HG03066 (cell line): ENCODE data around the gene GRID1.
"Not testable (repeated sequence)": the region's sequence is repeated elsewhere in the genome, so short reads cannot be mapped to it uniquely, and the experiment has no call there.

Experiments used
- ATAC-seq: cut with Tn5 transposase; IDR thresholded peaks from one replicate; pipeline ENCODE4 v1.9.1; 2021; ENCODE audit warnings: low read depth; ENCODE audit not compliant: unreplicated experiment

The GRID1 gene

DNA sequence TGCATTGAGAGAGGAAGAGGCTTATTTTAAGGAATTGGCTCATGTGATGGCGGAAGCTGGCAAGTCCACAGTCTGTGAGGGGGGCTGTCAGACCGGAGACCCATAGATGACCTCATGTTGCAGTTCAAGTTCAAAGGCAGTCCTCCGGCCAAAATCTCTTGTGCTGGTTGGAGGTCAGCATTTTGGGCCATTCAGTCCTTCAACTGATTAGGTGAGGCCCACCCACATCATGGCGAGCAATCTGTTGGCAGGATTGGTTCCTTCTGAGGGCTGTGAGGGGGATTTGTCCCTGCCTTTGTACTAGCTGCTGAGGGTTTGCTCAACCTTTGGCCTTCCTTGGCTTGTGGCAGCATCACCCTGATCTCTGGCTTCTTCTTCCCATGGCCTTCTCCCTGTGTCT lies 290.1 kb downstream of the GRID1 start:
- not testable (repeated sequence) for ATAC-seq

GRCh38 chr10:86075512-86075911 lies 291.1 kb downstream of the GRID1 start:
- no peak for ATAC-seq

DNA sequence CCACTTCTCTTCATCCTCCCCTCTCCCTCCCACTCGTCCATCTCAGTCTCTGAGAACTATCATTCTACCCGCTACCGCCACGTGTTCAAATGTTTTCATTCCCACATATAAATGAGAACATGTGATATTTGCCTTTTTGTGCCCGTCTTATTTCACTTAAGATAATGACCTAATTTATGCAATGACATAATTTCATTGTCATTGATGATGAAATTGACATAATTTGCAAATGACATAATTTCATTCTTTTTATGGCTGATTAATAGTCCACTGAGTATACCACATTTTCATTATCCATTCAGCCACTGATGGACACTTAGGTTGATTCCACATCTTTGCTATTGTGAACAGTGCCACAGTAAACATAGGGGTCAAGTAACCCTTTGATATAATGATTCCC lies 292.3 kb downstream of the GRID1 start:
- ATAC-seq = no peak

DNA sequence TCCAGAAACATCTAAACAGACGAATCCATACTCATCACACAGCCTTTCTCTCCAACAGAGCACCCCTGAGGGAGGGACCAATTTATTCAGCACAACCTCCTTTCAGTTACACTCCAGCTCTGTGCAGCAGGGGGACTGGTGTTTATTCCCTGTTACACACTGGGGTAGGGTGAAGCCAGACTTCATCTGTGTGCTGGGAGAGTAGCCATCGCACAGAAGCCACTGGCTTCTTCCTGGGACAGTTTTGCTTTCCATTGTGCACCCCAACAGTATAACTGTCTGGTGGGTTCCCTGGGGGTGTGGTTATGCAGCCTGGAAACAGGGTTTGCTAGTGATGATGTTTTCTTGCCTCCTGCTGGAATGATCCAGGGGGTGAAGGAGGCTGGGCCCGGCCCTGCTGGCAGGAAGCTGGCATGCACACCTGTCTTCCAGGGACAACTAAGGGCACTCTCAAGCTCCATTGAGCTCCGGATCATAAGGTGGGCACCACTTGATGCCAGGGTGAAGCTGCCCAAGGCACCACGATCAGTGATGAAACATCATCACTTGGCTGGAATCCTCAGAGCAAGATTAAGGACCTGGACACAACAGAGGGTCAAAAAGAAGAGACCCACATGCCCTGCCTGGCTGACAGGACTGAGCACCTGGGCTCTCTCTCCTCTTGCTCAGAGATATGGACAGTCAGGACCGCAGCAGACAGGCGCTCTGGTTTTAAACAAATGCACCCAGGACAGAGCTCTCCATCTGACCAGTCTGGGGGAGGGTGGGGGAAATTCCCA lies 293.2 kb downstream of the GRID1 start:
- ATAC-seq = no peak

DNA sequence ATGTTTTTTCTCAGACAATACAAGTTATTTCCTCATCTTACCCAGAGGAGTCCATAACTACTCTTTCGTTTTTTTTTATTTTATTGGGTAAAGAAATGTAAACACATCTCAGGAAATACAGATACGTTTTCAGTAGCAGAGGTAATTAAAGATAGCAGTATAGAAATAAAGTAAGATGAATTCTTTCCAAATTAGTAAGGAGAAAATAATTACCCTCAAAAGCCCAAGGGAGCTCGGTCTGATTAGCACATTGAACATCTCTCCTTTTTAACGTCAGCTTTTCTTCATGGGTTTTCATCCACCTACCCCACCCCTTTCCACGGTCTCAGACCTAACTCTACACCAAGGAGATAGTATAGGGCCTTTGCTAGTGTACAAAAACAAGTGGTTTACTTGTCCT lies 294.2 kb downstream of the GRID1 start:
- ATAC-seq = no peak

GRCh38 chr10:86071758-86072157 lies 294.8 kb downstream of the GRID1 start:
- no peak for ATAC-seq

DNA sequence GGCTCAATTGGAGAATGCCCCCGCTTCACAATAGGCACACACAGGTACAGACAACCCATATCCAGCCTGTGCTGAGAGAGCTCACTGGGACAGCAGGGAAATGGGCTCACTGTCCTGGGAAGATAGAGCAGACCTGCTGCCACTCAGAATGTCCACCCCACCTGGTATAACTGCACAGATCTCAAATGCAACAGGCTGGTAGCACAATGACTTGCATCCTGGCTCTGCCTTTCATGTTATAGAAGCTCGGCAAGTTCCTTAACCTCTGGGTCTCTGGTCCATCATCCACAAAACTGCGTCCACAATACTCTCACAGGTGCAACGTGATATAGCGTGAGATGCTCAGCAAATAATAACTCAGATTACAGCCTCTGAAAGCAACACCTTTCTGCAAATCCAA lies 295.4 kb downstream of the GRID1 start:
- ATAC-seq = no peak

DNA sequence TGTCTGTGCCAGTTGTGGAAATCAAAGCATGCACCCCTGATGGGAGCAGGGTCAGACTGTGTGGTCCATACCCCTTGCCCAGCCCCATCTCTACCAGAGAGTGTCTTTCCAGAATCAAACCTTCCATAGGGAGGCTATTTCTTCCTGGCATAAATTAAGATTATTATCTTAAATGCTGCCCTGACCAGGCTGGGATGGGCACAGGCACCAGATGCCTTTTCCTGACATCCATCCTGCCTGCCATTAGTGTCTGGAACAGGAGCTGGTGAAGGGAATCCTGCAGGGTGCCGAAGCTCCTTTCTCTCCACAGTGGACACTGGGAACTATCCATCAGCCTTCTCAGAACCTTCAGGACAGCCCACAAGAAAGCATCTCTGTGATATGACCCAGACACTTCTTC lies 296.3 kb downstream of the GRID1 start:
- ATAC-seq = no peak

DNA sequence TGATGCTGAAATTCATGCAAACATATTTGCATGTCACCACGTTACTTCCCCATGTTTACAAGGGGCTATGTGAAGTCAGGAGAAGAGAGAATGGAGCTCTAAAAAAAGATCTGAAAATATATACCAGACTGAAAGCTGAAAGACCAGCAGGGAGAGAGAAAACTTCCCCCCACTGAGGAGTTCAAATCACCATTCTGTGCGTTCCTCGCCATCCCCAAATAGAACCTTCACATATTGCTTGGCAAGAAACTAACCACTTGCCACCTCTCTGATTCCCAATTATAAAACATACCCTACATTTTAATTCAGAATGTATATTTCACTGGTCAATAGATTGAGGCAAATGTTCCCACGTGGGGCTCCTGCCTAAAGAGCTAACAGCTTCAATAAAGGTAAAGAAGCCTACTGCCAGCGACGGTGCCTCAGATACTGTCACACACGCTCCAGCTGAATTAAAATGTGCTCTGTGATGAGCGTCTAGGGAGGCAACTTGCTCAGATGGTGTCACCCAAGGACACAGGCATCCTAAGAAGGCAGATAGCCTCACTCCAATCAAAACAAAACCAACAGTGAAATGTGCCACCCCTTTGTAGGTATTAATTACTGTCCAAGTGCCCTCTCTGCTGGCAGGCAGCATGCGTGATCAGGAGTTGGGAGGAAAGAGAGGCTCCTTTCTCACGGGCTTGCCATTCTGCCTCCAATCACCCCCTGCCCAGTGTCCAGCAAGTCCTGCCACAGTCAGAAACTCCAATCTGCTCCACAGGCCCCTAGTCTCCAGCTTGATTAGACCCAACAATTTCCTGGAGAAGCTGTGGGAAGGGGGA lies 298.2 kb downstream of the GRID1 start:
- ATAC-seq = no peak

- no peak for ATAC-seq
These were observed 299.1 kb downstream of the GRID1 start for GRCh38 chr10:86067436-86068050.

- ATAC-seq = no peak
These were observed 299.9 kb downstream of the GRID1 start for GRCh38 chr10:86066696-86067095.

GRCh38 chr10:86065711-86066251 lies 300.8 kb downstream of the GRID1 start:
- no peak for ATAC-seq

DNA sequence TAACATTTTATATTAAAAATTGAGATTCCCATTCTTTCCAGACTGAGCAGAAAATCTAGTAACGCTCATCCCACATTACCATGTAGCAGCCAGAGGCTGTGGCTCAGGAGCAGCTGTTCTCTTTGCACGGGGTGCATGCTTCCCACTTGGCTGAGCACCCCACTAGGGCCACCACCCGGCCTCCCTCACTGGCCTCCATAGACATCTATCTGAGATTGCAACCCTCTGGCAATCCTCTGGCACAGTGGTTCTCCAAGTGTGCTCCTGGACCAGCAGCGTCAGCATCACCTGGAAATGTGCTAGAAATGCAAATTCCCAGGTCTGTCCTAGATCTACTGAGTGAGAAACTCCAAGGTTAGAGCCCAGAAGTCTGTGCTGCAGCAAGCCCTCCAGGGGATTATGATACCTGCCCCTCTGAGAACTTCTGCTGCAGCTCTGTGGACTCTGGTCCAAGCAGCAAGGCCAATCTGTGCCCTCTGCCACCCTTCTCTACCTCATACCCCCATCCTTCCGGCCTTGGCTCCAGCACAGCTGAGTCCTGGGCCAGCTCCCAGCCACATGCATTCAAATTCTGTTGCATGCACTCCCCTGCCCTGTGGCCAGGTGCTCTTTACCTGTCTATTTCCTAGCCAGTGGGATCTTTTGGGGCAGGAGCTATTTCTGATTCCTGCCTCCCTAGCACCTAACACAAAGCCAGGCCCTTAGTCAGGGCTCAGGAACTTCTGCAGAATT lies 301.5 kb downstream of the GRID1 start:
- ATAC-seq = no peak

DNA sequence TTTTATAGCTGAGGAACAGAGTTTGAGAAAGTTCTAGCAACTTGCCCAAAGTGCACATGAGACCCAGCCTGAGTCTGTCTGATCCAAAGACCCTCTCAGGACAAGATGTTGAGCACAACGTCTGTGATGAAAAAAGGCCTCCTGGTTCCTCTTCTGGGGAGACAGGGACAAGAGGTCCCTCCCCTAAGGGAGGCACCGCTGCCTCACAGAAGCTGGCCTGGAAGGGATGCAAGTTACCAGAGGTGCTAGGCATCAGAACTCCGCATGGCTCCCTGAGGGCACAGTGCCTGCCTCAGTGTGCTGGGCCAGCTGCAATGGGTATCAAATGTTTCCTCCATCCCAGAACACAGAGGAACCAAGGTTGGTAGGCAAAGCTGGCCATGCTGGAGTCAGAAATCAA lies 302.4 kb downstream of the GRID1 start:
- ATAC-seq = no peak

DNA sequence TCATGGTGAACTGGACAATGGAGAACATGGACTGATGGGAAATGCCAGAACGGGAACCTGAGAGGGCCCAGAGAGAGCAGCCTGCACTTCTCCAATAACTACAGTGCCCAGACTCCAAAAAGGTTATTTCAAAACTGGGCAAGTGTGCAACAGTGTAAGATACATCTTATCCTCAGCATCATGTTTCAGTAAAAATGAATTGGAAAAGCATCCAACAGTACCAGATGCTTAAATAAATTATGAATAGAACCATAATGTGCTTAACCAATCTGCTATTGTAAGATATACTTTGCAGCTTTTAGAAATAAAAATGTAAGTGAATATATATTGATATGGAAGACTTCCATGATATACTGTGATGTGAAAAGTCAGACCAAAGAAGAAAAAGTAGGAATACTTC lies 303.3 kb downstream of the GRID1 start:
- ATAC-seq = no peak

DNA sequence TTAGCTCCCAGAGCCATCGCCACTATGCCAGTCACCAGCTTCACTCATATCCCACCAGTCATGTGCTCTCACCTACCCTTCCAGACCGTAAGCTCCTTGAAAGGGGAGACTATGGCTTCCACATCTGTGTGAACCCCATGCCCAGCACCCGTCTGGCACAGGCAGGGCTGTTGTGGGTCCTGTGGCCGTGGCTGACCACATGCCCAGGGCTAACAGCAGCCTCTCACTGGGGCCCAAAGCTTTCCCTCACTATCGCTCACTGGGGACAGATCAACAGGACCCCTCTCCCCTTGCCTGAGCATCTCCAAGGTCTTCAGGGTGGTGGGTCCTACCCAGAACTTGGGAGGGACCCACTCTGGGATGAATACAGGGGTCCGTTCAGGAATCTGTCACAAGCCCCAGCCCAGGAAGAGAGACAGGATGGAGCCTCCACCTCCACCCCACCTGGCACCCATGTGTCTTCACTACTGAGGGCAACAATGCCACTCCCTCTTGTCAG lies 303.9 kb downstream of the GRID1 start:
- ATAC-seq = no peak

DNA sequence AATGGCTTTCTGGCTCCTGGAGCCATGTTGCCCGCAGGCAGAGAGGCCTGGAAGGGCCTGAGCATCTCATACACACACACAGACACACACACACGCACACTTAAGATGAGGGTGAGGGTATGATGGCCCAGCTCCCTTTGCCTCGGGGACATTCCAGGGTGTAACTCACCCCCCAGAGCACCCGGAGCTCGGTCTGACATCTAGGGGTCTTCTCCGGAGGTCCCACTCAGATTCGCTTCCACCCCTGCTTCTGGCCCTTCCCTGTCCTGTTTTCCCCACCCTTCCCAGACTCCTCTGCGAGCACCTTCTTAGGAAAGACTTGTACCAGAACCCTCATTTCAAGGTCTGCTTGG lies 304.4 kb downstream of the GRID1 start:
- ATAC-seq = no peak

DNA sequence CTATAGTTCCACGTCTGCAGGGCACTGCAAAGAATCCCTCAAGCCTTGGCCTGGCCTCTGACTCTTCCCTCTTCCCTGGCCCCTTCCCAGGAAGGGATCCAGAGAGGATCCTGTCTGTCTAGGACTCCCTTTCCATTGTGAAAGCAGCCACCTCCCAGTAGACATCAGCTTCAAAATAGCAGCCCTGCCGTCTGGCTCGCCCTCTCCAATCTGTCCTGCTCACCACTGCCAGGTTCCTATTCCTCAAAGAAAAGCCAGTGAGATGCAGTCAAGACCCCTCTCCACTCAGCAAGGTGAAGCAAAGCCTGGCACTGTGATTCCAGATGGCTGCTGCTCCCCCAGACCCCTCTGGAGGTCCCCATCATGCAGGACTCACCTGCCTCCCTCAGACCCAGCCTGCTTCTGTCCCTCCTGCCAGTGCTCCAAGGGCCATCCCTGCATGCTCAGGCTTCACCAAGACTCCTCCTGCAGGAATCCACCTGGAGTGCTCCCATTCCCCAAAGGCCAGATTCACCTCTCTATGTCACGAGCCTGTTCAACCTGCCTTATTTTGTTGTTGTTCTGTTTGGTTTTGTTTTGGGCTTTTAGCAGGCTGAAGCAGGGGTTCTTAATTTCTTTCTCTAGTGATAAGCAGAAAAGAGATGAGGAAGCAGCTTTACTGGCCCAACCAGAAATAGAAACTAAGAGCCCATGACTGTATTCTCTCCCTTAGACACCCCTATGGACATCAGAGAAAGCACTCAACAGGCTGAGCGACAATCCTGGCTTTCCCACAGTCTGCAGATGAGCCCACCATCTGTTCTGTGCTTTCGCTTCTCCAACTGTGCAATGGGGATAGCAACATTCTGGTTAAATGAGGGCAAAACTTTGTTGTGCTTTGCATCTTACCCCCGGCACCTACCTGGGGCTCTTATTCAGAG lies 305.1 kb downstream of the GRID1 start:
- no peak for ATAC-seq
